ENCODE measurements around the gene CHRNA7.
"Not testable (repeated sequence)": the region's sequence is repeated elsewhere in the genome, so short reads cannot be mapped to it uniquely, and the experiment has no call there.

CHRNA7 gene

DNA sequence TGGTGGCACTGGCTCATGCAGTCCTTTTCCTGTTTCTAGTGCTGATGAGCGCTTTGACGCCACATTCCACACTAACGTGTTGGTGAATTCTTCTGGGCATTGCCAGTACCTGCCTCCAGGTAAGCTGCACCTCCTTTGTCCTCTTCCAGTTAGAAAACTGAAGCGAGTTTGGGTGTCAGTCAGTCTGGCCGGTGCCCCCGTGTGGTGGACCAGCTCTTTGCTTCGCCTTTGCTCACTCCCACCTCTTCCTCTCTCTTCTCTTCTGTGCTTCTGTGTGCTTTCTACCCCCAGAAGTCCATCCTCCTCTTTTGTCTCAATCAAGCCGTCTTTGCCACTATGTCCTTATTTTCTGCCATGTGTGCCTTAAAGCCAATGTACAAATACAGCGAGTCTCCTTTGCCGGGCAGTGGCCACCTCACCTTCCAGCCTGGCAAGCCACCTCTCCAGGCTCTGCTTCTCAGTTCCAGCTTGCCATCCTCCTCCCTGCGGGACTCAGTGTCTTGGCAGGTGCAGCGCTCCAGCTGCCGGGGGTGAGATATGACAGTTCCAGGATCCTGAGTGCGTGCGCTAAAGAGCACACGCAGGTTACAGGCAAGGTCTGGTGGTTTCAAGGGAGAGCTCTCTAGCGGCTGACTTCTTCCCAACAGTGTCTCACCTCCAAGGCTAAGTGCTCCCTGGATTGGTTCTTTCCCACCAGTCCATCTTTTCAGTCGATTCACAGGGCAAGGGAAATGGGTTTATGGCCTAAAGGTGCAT is 123.7 kb downstream of the CHRNA7 start:
- H3K27me3 ChIP-seq (ENCODE audit: low read depth, low read length); H3K27ac ChIP-seq (ENCODE audit: low read length); H3K9me3 ChIP-seq (ENCODE audit: control insufficient read depth in 1 of 2, low read length in 2 of 2); H3K4me3 ChIP-seq (ENCODE audit: low read depth in 1 of 2, low read length in 2 of 2); H3K4me1 ChIP-seq (ENCODE audit: control insufficient read depth in 1 of 2, insufficient read depth in 2 of 2, low read length in 2 of 2); H3K36me3 ChIP-seq (ENCODE audit: control insufficient read depth in 1 of 2, insufficient read depth in 2 of 2, low read length in 2 of 2): not testable (repeated sequence)

DNA sequence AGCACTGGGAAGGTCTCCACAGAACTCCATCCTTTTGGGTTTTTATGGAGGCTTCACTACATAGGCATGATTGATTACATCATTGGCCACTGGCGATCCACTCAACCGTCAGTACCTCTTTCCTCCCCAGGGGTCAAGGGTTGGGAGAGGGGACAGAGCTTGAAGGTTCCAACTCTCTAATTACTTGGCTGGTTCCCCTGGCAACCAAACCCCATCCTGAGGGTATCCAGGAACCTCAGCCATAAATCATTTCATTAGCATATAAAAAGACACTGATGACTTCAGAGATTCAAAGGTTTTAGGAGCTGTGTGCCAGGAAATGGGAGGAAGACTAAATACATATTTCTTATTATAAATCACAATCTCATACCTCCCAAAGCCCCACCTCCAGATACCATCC is 131.8 kb downstream of the CHRNA7 start:
- H3K27ac ChIP-seq (ENCODE audit: low read length); H3K4me1 ChIP-seq (ENCODE audit: control insufficient read depth in 1 of 2, insufficient read depth in 2 of 2, low read length in 2 of 2); H3K9me3 ChIP-seq (ENCODE audit: control insufficient read depth in 1 of 2, low read length in 2 of 2); H3K27me3 ChIP-seq (ENCODE audit: low read depth, low read length); H3K4me3 ChIP-seq (ENCODE audit: low read depth in 1 of 2, low read length in 2 of 2); H3K36me3 ChIP-seq (ENCODE audit: control insufficient read depth in 1 of 2, insufficient read depth in 2 of 2, low read length in 2 of 2): not testable (repeated sequence)

DNA sequence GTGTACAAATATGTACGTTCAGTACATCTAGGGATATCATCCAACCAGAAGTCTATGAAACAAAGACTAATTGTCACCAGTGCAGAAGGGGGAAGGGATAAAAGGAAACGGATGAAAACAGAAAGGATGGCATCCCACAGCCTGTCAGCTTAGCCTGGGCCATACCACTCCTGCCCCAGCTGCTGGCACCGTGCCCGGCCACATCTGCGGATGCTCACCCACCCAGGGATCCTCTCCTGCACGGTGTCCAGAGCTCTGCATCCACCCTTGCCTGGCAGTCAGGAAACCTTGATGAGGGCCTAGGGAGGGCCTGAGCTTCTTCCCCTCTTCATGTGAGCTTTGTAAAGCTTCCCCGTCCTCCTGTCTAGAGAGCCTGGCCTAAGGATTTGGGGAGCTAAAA is 133.8 kb downstream of the CHRNA7 start:
- not testable (repeated sequence) for H3K36me3 ChIP-seq (ENCODE audit: control insufficient read depth in 1 of 2, insufficient read depth in 2 of 2, low read length in 2 of 2)

DNA sequence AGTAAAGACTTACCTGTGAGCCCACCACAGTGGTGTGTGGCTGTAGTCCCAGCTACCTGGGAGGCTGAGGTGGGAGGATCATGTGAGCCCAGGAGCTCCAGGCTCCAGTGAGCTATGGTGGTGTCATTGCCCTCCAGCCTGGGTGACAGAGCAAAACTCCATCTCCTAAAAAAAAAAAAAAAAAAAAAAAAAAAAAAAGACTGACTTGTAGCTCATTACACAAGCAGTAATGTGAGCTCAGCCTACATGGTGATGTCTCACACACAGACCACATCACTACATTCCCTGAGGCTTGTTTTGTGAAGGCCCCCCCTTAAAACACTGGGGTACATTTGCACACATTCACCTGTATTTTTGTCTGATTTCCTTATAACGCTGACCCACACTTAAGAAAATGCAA is 134.4 kb downstream of the CHRNA7 start:
- not testable (repeated sequence) for H3K4me1 ChIP-seq (ENCODE audit: control insufficient read depth in 1 of 2, insufficient read depth in 2 of 2, low read length in 2 of 2); H3K27ac ChIP-seq (ENCODE audit: low read length); H3K4me3 ChIP-seq (ENCODE audit: low read depth in 1 of 2, low read length in 2 of 2); H3K27me3 ChIP-seq (ENCODE audit: low read depth, low read length); H3K36me3 ChIP-seq (ENCODE audit: control insufficient read depth in 1 of 2, insufficient read depth in 2 of 2, low read length in 2 of 2); H3K9me3 ChIP-seq (ENCODE audit: control insufficient read depth in 1 of 2, low read length in 2 of 2)

More for the DNA sequence above, 133.8 kb downstream of the CHRNA7 start:
- not testable (repeated sequence) for H3K9me3 ChIP-seq (ENCODE audit: control insufficient read depth in 1 of 2, low read length in 2 of 2); H3K27ac ChIP-seq (ENCODE audit: low read length); H3K4me3 ChIP-seq (ENCODE audit: low read depth in 1 of 2, low read length in 2 of 2); H3K4me1 ChIP-seq (ENCODE audit: control insufficient read depth in 1 of 2, insufficient read depth in 2 of 2, low read length in 2 of 2); H3K27me3 ChIP-seq (ENCODE audit: low read depth, low read length)

DNA sequence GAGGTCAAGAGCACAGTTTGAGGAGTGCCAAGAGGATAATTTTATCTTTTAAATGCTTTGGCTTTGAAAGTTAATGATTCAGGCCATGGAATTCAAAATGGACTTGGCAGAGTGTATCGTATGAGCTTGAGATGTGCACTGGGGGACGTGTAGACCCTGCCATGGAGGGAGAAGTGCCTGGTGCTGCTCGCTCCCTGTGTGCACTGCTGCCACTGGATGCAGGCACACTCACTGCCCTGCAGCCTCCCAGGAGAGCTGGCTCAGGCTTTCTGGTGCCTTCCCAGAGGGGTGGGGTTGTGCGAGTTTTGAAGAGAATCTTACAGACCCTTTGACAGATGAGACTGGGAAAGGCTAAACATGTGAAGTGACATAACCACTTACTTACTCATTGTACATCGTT is 135.5 kb downstream of the CHRNA7 start:
- H3K9me3 ChIP-seq (ENCODE audit: control insufficient read depth in 1 of 2, low read length in 2 of 2); H3K36me3 ChIP-seq (ENCODE audit: control insufficient read depth in 1 of 2, insufficient read depth in 2 of 2, low read length in 2 of 2); H3K4me3 ChIP-seq (ENCODE audit: low read depth in 1 of 2, low read length in 2 of 2); H3K4me1 ChIP-seq (ENCODE audit: control insufficient read depth in 1 of 2, insufficient read depth in 2 of 2, low read length in 2 of 2); H3K27ac ChIP-seq (ENCODE audit: low read length); H3K27me3 ChIP-seq (ENCODE audit: low read depth, low read length): not testable (repeated sequence)

DNA sequence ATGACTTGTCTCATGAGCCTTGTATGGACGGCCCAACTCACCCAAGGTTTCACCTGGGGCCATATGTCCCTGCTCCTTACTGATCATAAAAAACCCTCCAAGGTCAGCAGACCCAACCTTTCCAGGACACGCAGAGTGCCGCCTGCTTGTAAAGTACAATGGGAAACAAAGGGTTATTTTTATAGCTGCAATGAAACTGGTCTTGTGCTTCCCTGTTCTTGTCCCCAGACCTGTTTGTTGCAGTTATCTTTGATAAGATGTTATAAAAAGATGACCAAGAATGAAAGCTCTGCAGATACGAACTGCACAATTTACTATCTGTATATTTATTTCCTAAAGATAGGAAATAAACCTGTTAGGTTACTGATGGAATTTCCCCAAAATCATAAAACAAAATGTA is 136.0 kb downstream of the CHRNA7 start:
- H3K9me3 ChIP-seq (ENCODE audit: control insufficient read depth in 1 of 2, low read length in 2 of 2) = not testable (repeated sequence)

DNA sequence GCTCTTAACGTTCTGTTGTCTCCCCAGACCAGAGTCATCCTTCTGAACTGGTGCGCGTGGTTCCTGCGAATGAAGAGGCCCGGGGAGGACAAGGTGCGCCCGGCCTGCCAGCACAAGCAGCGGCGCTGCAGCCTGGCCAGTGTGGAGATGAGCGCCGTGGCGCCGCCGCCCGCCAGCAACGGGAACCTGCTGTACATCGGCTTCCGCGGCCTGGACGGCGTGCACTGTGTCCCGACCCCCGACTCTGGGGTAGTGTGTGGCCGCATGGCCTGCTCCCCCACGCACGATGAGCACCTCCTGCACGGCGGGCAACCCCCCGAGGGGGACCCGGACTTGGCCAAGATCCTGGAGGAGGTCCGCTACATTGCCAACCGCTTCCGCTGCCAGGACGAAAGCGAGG is 137.6 kb downstream of the CHRNA7 start:
- H3K27ac ChIP-seq (ENCODE audit: low read length); H3K4me1 ChIP-seq (ENCODE audit: control insufficient read depth in 1 of 2, insufficient read depth in 2 of 2, low read length in 2 of 2); H3K27me3 ChIP-seq (ENCODE audit: low read depth, low read length); H3K36me3 ChIP-seq (ENCODE audit: control insufficient read depth in 1 of 2, insufficient read depth in 2 of 2, low read length in 2 of 2); H3K9me3 ChIP-seq (ENCODE audit: control insufficient read depth in 1 of 2, low read length in 2 of 2); H3K4me3 ChIP-seq (ENCODE audit: low read depth in 1 of 2, low read length in 2 of 2): not testable (repeated sequence)

More for the DNA sequence above, 136.0 kb downstream of the CHRNA7 start:
- not testable (repeated sequence) for H3K4me3 ChIP-seq (ENCODE audit: low read depth in 1 of 2, low read length in 2 of 2); H3K27ac ChIP-seq (ENCODE audit: low read length); H3K27me3 ChIP-seq (ENCODE audit: low read depth, low read length); H3K4me1 ChIP-seq (ENCODE audit: control insufficient read depth in 1 of 2, insufficient read depth in 2 of 2, low read length in 2 of 2); H3K36me3 ChIP-seq (ENCODE audit: control insufficient read depth in 1 of 2, insufficient read depth in 2 of 2, low read length in 2 of 2)

DNA sequence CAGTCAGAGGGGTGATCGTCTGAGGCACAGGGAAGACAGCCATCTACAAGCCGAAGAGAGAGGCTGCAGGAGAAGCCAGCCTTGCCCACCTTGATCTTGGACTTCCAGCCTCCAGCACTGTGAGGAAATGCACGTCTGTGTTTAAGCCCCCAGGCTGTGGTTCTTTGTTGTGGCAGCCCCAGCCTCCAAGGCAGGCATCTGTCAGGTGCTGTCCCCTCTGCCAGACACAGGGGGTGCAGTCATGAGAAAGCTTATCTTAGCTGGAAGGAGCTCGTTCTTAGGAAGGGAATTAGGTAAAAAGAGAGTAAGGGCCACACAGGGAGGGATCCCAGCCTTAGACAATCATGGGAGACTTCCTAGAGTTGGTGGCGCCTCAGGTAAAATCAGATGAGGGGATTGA is 150.3 kb downstream of the CHRNA7 start:
- not testable (repeated sequence) for H3K27me3 ChIP-seq (ENCODE audit: low read depth, low read length); H3K4me1 ChIP-seq (ENCODE audit: control insufficient read depth in 1 of 2, insufficient read depth in 2 of 2, low read length in 2 of 2); H3K9me3 ChIP-seq (ENCODE audit: control insufficient read depth in 1 of 2, low read length in 2 of 2); H3K4me3 ChIP-seq (ENCODE audit: low read depth in 1 of 2, low read length in 2 of 2); H3K27ac ChIP-seq (ENCODE audit: low read length); H3K36me3 ChIP-seq (ENCODE audit: control insufficient read depth in 1 of 2, insufficient read depth in 2 of 2, low read length in 2 of 2)

DNA sequence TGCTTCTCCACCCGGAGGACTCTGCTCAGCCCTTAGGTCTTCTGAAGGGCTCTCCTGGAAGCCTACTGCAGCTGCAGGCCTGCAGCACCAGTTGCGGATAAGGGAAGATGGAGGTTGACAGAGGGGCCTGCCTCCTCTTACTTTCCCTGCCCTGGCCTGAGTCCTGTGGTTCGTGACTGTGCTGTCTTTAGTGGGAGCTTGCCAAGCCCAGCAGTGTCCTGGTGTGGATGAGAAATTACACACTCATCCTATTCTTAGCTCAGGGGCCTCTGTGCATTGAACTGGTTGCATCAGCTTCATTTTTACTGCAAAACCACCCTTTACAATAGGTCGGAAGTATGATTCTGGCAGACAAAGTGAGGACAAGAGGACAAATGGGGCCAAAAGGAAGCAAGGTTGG is 163.5 kb downstream of the CHRNA7 start:
- not testable (repeated sequence) for H3K27me3 ChIP-seq (ENCODE audit: low read depth, low read length); H3K9me3 ChIP-seq (ENCODE audit: control insufficient read depth in 1 of 2, low read length in 2 of 2); H3K27ac ChIP-seq (ENCODE audit: low read length); H3K36me3 ChIP-seq (ENCODE audit: control insufficient read depth in 1 of 2, insufficient read depth in 2 of 2, low read length in 2 of 2); H3K4me3 ChIP-seq (ENCODE audit: low read depth in 1 of 2, low read length in 2 of 2); H3K4me1 ChIP-seq (ENCODE audit: control insufficient read depth in 1 of 2, insufficient read depth in 2 of 2, low read length in 2 of 2)

DNA sequence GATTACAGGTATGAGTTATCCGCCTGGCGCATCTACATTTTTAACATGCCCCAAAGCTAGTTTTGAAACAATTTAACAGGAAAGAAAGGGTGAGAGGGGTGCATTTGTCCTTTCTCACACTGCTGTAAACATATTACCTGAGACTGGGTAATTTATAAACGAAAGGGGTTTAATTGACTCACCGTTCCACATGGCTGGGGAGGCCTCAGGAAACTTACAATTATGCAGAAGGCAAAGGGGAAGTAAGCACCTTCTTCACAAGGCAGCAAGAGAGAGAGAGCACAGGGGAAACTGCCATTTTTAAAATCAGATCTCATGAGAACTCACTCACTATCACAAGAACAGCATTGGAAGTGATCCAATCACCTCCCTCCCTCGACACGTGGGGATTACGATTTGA is 165.9 kb downstream of the CHRNA7 start:
- not testable (repeated sequence) for H3K36me3 ChIP-seq (ENCODE audit: control insufficient read depth in 1 of 2, insufficient read depth in 2 of 2, low read length in 2 of 2); H3K27ac ChIP-seq (ENCODE audit: low read length); H3K4me3 ChIP-seq (ENCODE audit: low read depth in 1 of 2, low read length in 2 of 2); H3K27me3 ChIP-seq (ENCODE audit: low read depth, low read length); H3K4me1 ChIP-seq (ENCODE audit: control insufficient read depth in 1 of 2, insufficient read depth in 2 of 2, low read length in 2 of 2); H3K9me3 ChIP-seq (ENCODE audit: control insufficient read depth in 1 of 2, low read length in 2 of 2)

DNA sequence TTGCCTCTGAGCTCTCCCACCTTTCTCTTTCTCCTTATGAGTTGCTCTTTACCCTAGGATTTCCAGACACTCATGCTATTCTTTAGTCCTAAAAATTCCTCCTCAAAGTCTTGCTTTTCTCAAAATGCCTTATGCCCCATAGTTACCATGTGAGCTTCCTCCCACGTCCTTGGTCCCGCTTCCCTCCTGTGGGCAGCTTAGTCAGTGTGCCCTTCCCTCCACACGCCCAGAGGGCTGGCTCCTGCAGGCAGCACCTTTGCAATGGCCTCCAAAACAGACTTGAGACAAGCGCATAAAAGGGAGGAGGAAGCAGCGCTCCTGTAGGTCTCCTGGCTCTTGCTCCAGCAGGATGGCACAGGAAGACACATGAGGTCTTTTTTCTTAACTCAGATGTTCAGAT is 168.6 kb downstream of the CHRNA7 start:
- H3K9me3 ChIP-seq (ENCODE audit: control insufficient read depth in 1 of 2, low read length in 2 of 2); H3K4me3 ChIP-seq (ENCODE audit: low read depth in 1 of 2, low read length in 2 of 2); H3K27me3 ChIP-seq (ENCODE audit: low read depth, low read length); H3K36me3 ChIP-seq (ENCODE audit: control insufficient read depth in 1 of 2, insufficient read depth in 2 of 2, low read length in 2 of 2); H3K27ac ChIP-seq (ENCODE audit: low read length); H3K4me1 ChIP-seq (ENCODE audit: control insufficient read depth in 1 of 2, insufficient read depth in 2 of 2, low read length in 2 of 2): not testable (repeated sequence)

DNA sequence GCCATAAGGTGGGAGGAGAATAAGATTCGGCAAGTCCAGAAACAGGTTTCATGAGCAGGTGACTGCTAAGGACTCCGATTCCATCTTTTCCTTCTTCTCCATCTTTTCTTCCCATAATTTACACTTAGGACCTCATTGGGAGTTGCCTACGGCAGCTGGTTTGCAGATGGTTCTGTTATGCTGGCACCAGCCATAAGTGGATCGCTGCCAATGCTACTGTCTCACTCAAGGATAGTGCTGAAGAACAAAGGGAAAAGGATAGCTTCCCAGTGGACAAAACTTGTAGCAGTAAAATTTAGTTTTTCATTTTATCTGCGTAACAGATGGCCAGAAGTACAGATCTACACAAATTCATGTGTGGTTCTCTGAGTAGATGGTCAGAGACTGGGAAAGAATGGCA is 178.8 kb downstream of the CHRNA7 start:
- not testable (repeated sequence) for H3K27ac ChIP-seq (ENCODE audit: low read length); H3K9me3 ChIP-seq (ENCODE audit: control insufficient read depth in 1 of 2, low read length in 2 of 2); H3K4me1 ChIP-seq (ENCODE audit: control insufficient read depth in 1 of 2, insufficient read depth in 2 of 2, low read length in 2 of 2); H3K27me3 ChIP-seq (ENCODE audit: low read depth, low read length); H3K36me3 ChIP-seq (ENCODE audit: control insufficient read depth in 1 of 2, insufficient read depth in 2 of 2, low read length in 2 of 2); H3K4me3 ChIP-seq (ENCODE audit: low read depth in 1 of 2, low read length in 2 of 2)
